Prostate gland (tissue), 2 donors: ENCODE data around the gene CHKA. TPM values are rescaled to one million over a fixed set of nuclear protein-coding genes. Genes with fewer than 3 reads are reported as not detected.

ENCODE experiments used
- DNase-seq: peaks from one replicate; pipeline ENCODE4 v3.0.0-alpha.2; 2019; ENCODE audit warnings: low spot score
- H3K27ac ChIP-seq, 2 donors: fragments of 200-600 bp; sonication (generic); 2 replicates each; pipeline ENCODE4 v1.5.1; 2017 to 2019
- H3K27me3 ChIP-seq: fragments of 200-600 bp; sonication (generic); replicated peaks from 2 replicates; pipeline ENCODE4 v1.5.1; 2019; ENCODE audit not compliant: insufficient read depth
- H3K36me3 ChIP-seq, 2 donors: fragments of 200-600 bp; sonication (generic); 1 replicate in 1 of 2; 2 replicates in 1 of 2; pipeline versions ENCODE4 v1.5.1 to v1.8.1; 2017 to 2019
- H3K4me1 ChIP-seq: fragments of 200-600 bp; sonication (generic); replicated peaks from 2 replicates; pipeline ENCODE4 v1.5.1; 2019
- H3K4me3 ChIP-seq, 2 donors: fragments of 200-600 bp; sonication (generic); 2 replicates each; pipeline ENCODE4 v1.5.1; 2017 to 2019
- H3K9me3 ChIP-seq: fragments of 200-600 bp; sonication (generic); 2 replicates; pipeline ENCODE4 v1.5.1; 2017
- POLR2A ChIP-seq: fragments of 450-650 bp; IDR thresholded peaks from one replicate; pipeline ENCODE4 v1.6.1; 2016; ENCODE audit warnings: antibody characterized with exemption, mild to moderate bottlenecking
- POLR2AphosphoS5 ChIP-seq: sonication (generic); formaldehyde crosslinking; IDR thresholded peaks from one replicate; pipeline ENCODE4 v1.6.1; 2017; ENCODE audit warnings: antibody characterized with exemption
- WGBS: methylation state at CpG from one replicate; pipeline ENCODE4 v1.1.5; 2018; 5-methylcytosine and 5-hydroxymethylcytosine counted together
- intact Hi-C: fragments of 100-400 bp; cut with DNase I; formaldehyde crosslinking; loops from one replicate; pipeline ENCODE4 v1.14.2; 2022
- total RNA-seq, 2 donors: library from RNA; depleted of rRNA; stranded (reverse); fragments of >200 nt; gene quantifications; one replicate each; pipeline ENCODE4 v1.1.0, GENCODE V29; 2016
- TF ChIP-seq, protein P1 (sequence below), 4 experiments: fragments of 200-600 bp in 2 of 4; fragments of 450-650 bp in 2 of 4; sonication (generic) in 2 of 4; IDR thresholded peaks; 1 replicate in 3 of 4; 2 replicates in 1 of 4; pipeline ENCODE4 v1.5.1; 2016 to 2019; ENCODE audit warnings: antibody characterized with exemption in 4 of 4, mild to moderate bottlenecking in 2 of 4, moderate library complexity in 2 of 4

Gene CHKA
- total RNA-seq, 2 donors from 2014 or later, result 88.6 to 93.4 TPM

- no peak for DNase-seq
- Histone ChIP-seq H3K27ac (peak overlapping the region in 1 of 2 donors; percentile 28), H3K4me1 (no peaks in the 10 kb centered on the region), H3K9me3 (no peaks in the 10 kb centered on the region), H3K36me3 (no peaks in the 10 kb centered on the region), H3K4me3 (no peak overlapping the region), H3K27me3 (no peaks in the 10 kb centered on the region)
- TF ChIP-seq POLR2AphosphoS5, result no peak
- TF ChIP-seq, protein P1, sequence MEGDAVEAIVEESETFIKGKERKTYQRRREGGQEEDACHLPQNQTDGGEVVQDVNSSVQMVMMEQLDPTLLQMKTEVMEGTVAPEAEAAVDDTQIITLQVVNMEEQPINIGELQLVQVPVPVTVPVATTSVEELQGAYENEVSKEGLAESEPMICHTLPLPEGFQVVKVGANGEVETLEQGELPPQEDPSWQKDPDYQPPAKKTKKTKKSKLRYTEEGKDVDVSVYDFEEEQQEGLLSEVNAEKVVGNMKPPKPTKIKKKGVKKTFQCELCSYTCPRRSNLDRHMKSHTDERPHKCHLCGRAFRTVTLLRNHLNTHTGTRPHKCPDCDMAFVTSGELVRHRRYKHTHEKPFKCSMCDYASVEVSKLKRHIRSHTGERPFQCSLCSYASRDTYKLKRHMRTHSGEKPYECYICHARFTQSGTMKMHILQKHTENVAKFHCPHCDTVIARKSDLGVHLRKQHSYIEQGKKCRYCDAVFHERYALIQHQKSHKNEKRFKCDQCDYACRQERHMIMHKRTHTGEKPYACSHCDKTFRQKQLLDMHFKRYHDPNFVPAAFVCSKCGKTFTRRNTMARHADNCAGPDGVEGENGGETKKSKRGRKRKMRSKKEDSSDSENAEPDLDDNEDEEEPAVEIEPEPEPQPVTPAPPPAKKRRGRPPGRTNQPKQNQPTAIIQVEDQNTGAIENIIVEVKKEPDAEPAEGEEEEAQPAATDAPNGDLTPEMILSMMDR (IDR thresholded peaks at IDR 0.05), result no peak
- TF ChIP-seq POLR2A, result no peak
- WGBS, result 92% methylated on average over 7 of the region's 7 CpGs
- intact Hi-C loops, result no loop called here
Measured at GRCh38 chr11:68116126-68116525, 5.1 kb downstream of the CHKA start.

GRCh38 chr11:68115285-68115684 is 5.9 kb downstream of the CHKA start:
- no peaks in the 10 kb centered on the region for H3K4me1 ChIP-seq
- no peak for DNase-seq
- no peak for TF ChIP-seq POLR2A
- no peak for TF ChIP-seq POLR2AphosphoS5
- TF ChIP-seq, protein P1 (IDR thresholded peaks at IDR 0.05), result no peak

DNA sequence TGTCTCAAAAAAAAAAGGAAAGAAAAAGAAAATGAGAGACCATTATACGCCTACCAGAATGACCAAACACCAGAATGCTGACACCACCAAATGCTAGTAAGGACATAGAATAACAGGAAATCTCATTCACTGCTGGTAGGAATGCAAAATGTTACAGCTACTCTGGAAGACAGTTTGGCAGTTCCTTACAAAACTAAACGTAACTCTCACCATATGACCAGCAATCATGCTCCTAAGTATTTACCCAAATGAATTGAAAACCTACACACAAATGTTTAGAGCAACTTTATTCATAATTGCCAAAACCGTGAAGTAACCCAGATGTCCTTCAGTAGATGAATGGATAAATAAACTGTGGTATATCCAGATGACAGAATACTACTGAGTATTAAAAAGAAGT is 7.2 kb downstream of the CHKA start:
- Histone ChIP-seq H3K4me1 (no peaks in the 10 kb centered on the region), H3K27ac (peak overlapping the region in 1 of 2 donors; percentile 9), H3K36me3 (no peaks in the 10 kb centered on the region), H3K27me3 (no peaks in the 10 kb centered on the region), H3K9me3 (no peaks in the 10 kb centered on the region), H3K4me3 (no peak overlapping the region)
- DNase-seq, result no peak
- intact Hi-C loops, result no loop called here
- TF ChIP-seq, protein P1 (IDR thresholded peaks at IDR 0.05), result no peak
- TF ChIP-seq POLR2A (no peak), POLR2AphosphoS5 (no peak)
- WGBS, result 55% methylated on average over 3 of the region's 3 CpGs

More at GRCh38 chr11:68115285-68115684, 5.9 kb downstream of the CHKA start:
- H3K36me3 ChIP-seq, result no peaks in the 10 kb centered on the region
- no peaks in the 10 kb centered on the region for H3K9me3 ChIP-seq
- H3K4me3 ChIP-seq, result no peak overlapping the region
- WGBS, result 78% methylated on average over 1 of the region's 1 CpG
- no peaks in the 10 kb centered on the region for H3K27me3 ChIP-seq
- intact Hi-C loops, result no loop called here
- no peak overlapping the region for H3K27ac ChIP-seq

DNA sequence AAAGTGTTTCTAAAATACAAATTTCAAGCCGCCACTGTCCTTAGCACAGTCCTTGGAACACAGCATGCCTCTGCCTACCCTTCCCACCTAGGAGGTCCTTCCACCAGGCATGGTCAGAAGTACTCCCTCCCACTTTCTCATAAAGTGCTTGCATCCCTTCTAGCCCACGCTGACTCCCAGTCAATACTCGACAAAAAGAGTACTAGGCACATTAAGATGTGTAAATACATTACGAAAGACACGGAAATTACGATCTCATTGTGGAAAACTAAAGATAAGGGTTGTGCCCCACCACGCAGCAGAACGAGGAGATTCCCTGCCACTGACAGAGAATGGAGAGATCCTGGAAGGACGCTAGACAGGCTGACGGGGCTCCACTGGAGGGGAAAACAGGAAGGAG is 13.5 kb downstream of the CHKA start:
- Histone ChIP-seq H3K4me3 (no peak overlapping the region), H3K27me3 (no peaks in the 10 kb centered on the region), H3K9me3 (no peaks in the 10 kb centered on the region), H3K27ac (no peak overlapping the region), H3K36me3 (no peaks in the 10 kb centered on the region), H3K4me1 (peaks cover 4% of the 10 kb centered on the region)
- DNase-seq, result no peak
- TF ChIP-seq POLR2A (no peak), POLR2AphosphoS5 (no peak)
- TF ChIP-seq, protein P1 (IDR thresholded peaks at IDR 0.05), result no peak
- intact Hi-C loops, result no loop called here
- 71% methylated on average over 10 of the region's 10 CpGs for WGBS

DNA sequence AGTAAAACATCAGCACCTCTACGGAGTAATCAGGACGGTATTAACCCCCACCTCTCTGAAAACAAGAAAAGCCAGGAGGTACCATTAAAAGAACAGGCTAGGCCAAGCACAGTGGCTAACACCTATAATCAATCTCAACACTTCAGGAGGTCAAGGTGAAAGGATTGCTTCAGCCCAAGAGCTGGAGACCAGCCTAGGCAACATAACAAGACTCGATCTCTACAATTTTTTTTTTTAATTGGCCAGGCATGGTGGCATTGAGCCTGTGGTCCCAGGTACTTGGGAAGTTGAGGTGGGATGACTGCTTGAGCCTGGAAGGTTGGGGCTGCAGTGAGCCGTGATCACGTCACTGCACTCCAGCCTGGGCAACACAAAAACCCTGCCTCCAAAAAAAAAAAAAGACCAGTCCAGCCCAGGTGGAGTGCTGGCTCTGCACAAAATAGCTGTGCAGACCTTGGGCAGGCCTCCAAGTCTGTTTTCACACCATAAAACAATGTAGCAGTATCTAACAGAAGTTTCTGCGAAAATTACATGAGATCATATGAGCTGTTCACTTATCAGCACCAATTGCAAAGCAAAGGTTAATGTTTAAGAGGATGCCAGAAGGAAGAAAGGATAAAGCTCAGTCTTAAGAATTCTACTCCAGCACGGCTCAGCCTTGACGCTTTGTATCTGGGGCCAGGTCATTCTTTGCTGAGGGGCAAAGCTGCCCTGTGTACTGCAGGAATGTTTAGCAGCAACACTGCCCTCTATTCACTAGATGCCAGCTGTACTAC is 14.8 kb downstream of the CHKA start:
- Histone ChIP-seq H3K4me1 (peaks cover 4% of the 10 kb centered on the region), H3K27ac (peak overlapping the region; percentile 32 to 37), H3K36me3 (no peaks in the 10 kb centered on the region), H3K9me3 (no peaks in the 10 kb centered on the region), H3K27me3 (no peaks in the 10 kb centered on the region), H3K4me3 (no peak overlapping the region)
- TF ChIP-seq POLR2AphosphoS5 (no peak), POLR2A (no peak)
- TF ChIP-seq, protein P1 (IDR thresholded peaks at IDR 0.05), result no peak
- DNase-seq, result no peak
- intact Hi-C loops, result no loop called here
- 24% methylated on average over 8 of the region's 8 CpGs for WGBS
